22Rv1 (cell line): ENCODE data around the gene DYRK2.

Source experiments
- ZFX ChIP-seq: fragments of 450-650 bp; IDR thresholded peaks from 2 replicates; pipeline ENCODE4 v1.6.1; 2017; ENCODE audit warnings: antibody characterized with exemption, borderline replicate concordance
- TF ChIP-seq, protein P1 (sequence below): fragments of 450-650 bp; IDR thresholded peaks from 2 replicates; pipeline ENCODE4 v1.5.1; 2017; ENCODE audit warnings: mild to moderate bottlenecking

DNA sequence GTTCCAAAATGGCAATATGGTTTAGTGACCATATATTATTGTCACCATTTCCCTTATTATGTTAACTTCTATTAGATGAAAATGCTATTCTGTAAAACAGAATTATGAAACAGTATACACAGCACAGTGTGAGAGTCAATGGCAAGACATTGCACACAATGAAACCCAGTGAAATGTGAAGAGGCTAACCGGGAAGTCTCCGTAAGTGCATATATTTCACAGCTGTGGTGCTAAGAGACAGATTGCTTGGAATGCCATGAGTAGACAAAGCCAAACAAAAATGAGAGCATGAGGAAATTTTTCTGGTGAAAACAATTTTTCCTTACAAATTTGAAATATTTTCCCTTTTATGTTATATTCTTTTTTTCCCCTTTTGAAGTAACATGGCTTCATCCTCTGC, 49.4 kb downstream of the DYRK2 start:
- TF ChIP-seq, protein P1, sequence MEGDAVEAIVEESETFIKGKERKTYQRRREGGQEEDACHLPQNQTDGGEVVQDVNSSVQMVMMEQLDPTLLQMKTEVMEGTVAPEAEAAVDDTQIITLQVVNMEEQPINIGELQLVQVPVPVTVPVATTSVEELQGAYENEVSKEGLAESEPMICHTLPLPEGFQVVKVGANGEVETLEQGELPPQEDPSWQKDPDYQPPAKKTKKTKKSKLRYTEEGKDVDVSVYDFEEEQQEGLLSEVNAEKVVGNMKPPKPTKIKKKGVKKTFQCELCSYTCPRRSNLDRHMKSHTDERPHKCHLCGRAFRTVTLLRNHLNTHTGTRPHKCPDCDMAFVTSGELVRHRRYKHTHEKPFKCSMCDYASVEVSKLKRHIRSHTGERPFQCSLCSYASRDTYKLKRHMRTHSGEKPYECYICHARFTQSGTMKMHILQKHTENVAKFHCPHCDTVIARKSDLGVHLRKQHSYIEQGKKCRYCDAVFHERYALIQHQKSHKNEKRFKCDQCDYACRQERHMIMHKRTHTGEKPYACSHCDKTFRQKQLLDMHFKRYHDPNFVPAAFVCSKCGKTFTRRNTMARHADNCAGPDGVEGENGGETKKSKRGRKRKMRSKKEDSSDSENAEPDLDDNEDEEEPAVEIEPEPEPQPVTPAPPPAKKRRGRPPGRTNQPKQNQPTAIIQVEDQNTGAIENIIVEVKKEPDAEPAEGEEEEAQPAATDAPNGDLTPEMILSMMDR: no peak
- TF ChIP-seq ZFX: no peak
